GM18951 (cell line): ENCODE data around the gene USF1.
"Not testable (repeated sequence)": the region's sequence is repeated elsewhere in the genome, so short reads cannot be mapped to it uniquely, and the experiment has no call there.

ENCODE experiments used
- POLR2A ChIP-seq: IDR thresholded peaks from 4 replicates; pipeline ENCODE4 v1.6.1; 2011; ENCODE audit warnings: mild to moderate bottlenecking; ENCODE audit not compliant: insufficient read length, insufficient read depth; ENCODE audit errors: extremely low read depth
- in situ Hi-C: fragments of 300-500 bp; cut with MboI; formaldehyde crosslinking; loops from one replicate; pipeline ENCODE4 v1.12.0; 2022; ENCODE audit warnings: low sequenced_read_pairs, mixed read lengths, inconsistent platforms; ENCODE audit not compliant: unreplicated experiment

The USF1 gene

DNA sequence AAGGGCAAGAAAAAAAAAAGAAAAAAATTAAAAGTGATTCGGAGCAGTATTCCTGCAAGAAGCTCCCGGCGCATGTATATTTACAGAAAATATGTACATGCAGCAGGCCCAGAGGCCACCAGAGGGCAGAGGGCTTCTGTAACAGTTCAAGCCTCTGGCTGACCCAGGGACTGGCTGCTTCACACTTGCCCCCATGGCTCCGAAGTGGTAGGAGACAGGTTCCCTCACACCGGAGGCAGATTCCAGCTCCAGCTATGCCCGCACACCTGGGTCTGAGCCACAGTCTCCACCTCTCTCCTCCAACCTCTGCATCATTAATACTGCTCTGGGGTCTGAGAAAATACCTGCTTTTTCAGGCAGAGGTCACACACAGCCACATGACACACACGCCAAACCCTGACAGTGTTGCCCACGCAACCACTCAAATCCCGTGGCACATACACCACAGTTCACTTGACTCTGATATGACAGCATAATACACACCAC, 26.2 kb upstream of the USF1 start:
- in situ Hi-C loops, result no loop called here
- TF ChIP-seq POLR2A, result no peak

DNA sequence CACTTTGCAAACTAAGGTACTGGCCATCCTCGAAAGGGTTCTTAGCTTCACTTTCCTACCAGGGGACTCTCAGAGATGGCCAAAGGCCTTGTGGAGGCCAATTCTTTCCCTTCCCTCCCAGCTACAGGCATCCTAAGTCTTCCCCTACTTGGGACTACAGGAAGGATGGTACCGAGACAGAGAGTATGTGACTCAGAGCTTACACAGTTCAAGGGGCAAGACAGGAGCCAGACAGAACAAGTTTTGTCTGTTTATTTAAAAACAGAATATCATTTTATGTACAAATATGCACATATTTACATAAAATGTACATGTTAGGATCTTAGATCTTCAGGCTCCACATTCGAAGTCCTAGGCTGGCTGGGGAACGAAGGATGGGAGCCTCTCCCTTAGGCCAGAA, 25.0 kb upstream of the USF1 start:
- in situ Hi-C loops, result no loop called here

GRCh38 chr1:161069731-161070270, 24.0 kb upstream of the USF1 start, which contains the start of gene ARHGAP30:
Gene ARHGAP30 (minus strand): TSS chr1:161069891. CDS start chr1:161069624, 267 bp downstream.
- in situ Hi-C loops, result no loop called here

More for the DNA sequence above, 25.0 kb upstream of the USF1 start:
- TF ChIP-seq POLR2A, result no peak

GRCh38 chr1:161069241-161069640, 23.5 kb upstream of the USF1 start:
- no peak for TF ChIP-seq POLR2A
- in situ Hi-C loops, result no loop called here

More at GRCh38 chr1:161069731-161070270, 24.0 kb upstream of the USF1 start, which contains the start of gene ARHGAP30:
- TF ChIP-seq POLR2A, result peak; percentile 83

DNA sequence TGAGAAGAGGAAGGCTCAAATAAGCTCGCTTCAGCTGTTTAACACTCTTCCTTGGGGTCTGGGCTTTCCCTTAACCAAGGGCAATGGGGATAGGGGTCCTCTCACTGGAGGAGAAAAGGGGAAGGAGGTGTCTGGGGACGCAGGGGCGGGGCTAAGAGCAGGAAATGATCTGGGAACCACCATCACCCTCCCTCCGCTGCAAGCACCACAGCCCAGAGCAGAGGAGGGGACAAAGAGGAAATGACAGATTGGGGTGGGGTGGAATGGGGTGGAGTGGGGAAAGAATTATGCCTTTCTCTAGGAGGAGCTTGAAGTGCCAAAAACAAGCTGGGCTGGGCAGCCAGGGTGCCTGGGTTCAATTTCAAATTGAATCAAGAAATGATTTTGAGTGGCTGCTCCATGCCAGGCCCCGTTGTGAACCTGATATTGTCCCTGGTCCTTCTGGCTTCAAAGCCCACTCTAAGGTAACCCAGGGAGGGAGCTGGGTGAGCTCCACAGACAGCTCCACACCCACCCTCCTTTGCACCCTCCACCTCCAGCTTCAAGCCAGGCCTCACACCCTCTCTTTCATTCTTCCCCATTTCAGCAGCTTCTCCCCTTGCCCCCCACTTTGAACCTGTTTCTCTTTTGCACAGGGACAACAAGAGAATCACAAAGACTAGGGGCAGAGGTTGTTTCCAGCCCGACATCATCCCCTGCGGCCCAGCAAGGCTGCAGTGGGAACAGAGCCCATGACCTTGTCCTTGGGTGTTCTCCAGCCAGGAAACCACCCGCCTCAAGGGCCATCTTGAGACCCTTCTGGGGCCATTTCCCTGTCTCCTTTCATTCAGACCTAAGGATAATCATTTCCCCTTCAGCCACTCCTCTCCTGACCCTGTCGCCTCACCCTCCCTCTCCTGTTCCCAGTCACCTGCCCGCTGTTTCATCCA, 22.8 kb upstream of the USF1 start:
- no peak for TF ChIP-seq POLR2A
- in situ Hi-C loops, result no loop called here

DNA sequence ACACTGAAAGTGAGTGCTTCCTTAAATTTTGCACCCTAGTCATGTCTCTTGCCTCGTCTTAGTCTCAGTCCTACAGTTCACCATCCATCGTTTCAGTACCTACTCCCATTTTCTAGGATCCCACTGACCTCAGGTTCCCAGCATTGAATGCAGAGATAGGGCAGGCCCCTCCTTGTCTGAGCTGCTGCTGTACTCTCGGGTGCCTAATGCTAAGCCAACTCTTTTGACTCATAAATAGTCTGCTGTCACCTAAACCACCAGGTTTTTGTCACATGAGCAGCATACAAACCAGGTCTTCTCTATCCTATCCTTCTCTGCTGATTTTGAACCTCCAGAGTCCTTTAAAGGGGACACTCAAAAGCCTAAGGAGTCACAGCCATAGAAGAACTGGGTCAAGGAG, 20.9 kb upstream of the USF1 start:
- no peak for TF ChIP-seq POLR2A
- in situ Hi-C loops, result no loop called here

DNA sequence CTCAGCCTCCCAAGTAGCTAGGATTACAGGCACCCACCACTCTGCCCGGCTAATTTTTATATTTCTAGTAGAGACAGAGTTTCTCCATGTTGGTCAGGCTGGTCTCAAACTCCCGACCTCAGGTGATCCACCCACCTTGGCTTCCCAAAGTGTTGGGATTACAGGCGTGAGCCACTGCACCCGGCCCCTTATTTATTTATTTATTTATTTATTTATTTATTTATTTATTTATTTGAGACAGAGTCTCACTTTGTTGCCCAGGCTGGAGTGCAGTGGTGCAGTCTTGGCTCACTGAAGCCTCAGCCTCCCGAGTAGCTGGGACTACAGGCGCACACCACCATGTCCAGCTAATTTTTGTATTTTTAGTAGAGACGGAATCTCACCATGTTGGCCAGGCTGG, 19.9 kb upstream of the USF1 start:
- in situ Hi-C loops, result not testable (repeated sequence)

GRCh38 chr1:161063936-161064335, 18.2 kb upstream of the USF1 start:
- in situ Hi-C loops, result not testable (repeated sequence)

- TF ChIP-seq POLR2A, result no peak
- in situ Hi-C loops, result no loop called here
Observed at GRCh38 chr1:161061419-161061818, 15.6 kb upstream of the USF1 start.

GRCh38 chr1:161059293-161059692, 13.5 kb upstream of the USF1 start:
- in situ Hi-C loops, result no loop called here
- TF ChIP-seq POLR2A, result no peak

DNA sequence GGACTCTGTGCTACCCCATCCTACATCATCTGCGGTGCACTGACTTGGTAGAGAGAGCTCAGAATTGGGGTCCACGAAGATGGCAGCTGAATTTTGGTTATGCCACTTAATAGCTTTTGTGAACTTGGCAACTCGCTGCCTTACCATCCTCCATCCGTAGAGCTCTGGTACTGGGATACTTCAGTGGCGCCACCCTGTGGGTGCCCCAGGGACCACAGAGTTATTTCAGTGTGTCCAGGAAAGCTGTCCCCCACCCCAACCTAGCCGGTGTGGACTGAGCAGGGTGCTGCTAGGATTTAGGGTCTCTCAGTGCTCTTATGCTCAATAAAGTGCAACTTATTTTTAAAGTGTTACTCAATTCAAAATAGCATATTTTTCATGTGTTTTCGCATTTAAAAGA, 9.0 kb upstream of the USF1 start:
- in situ Hi-C loops, result no loop called here
- no peak for TF ChIP-seq POLR2A

DNA sequence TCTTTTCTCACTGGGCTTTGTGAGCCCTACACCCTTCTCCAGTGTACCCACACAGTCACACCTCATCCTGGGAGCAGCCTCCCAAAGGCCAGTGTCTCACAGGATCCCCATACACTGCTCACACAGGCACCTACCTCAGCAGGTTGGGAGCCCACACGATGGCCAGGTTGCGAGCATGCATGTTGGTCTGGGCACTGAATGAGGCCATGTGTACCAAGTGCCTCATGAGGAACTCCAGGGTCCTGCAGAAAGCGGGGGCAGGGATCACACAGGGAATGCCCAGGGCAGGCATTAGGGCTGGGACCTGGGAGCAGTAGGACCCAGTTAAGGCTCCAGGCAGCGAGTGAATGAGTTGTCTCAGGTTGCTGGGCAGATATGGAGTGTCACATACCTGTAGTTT, 8.5 kb upstream of the USF1 start:
- in situ Hi-C loops, result no loop called here
- TF ChIP-seq POLR2A, result no peak

DNA sequence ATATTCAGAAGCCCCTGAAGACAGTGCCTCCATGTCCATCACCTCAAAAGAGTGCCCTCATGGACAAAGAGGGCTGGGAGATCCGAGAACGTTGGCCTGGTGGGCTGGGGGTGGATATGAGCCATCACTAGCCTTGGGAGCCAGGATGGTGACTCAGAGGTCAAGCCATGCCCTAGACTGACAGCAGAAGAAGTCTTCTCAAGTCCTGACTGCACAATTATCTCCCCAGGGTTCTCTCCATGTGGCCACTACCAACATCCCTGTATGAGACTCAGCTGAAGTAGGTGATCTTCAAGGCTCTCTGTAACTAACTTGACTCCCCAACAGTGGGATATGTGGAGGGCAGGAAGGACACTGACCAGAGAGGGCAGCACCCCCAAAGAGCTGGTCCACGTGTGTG, 7.1 kb upstream of the USF1 start:
- in situ Hi-C loops, result no loop called here
- TF ChIP-seq POLR2A, result no peak

GRCh38 chr1:161051219-161051618, 5.4 kb upstream of the USF1 start:
- TF ChIP-seq POLR2A, result no peak
- in situ Hi-C loops, result no loop called here

GRCh38 chr1:161048949-161049722, 3.4 kb upstream of the USF1 start:
- peak; percentile 19 for TF ChIP-seq POLR2A
- in situ Hi-C loops, result no loop called here
